ENCODE data around the gene TAF1A. TPM values are rescaled to one million over a fixed set of nuclear protein-coding genes. Genes with fewer than 3 reads are reported as not detected.
A peak's percentile ranks its signal among the peaks of the same experiment; 100 is the strongest.

The TAF1A gene
- total and polyA plus RNA-seq, 10 of the 15 experiments (the other 5 are each of a cell fraction or from before 2014, with no cell fraction given): 7.7 to 17.9 (median 12.0) TPM

- TF ChIP-seq PAX5 (IDR thresholded peaks at IDR 0.05; ENCODE audit: borderline replicate concordance, low read depth, low read length) (peak; percentile 25; the same call in 1 of the 2 replicates), RBBP5 (conservative IDR thresholded peaks at IDR 0.05) (no peak), POLR2AphosphoS5 (IDR thresholded peaks at IDR 0.05; ENCODE audit: low read length) (no peak), RUNX3 (IDR thresholded peaks at IDR 0.05; ENCODE audit: low read length) (peak; percentile 74), MLLT1 (IDR thresholded peaks at IDR 0.05) (no peak), CBX3 (IDR thresholded peaks at IDR 0.05; ENCODE audit: borderline replicate concordance, low read depth) (no peak), MEF2A (IDR thresholded peaks at IDR 0.05; ENCODE audit: insufficient read depth, low read depth, low read length) (peak; percentile 78), POU2F2 (IDR thresholded peaks at IDR 0.05; ENCODE audit: borderline replicate concordance, low read depth, low read length) (no peak), LARP7 (IDR thresholded peaks at IDR 0.05) (no peak)
Observed at GRCh38 chr1:222583079-222583478, 6.7 kb downstream of the TAF1A start (continued).

GRCh38 chr1:222582099-222582774 lies 7.5 kb downstream of the TAF1A start:
- SMC1A ChIA-PET (ENCODE audit: uncharacterized antibody, unreplicated experiment): interaction anchor here (1.1 to 1.4 kb wide), 4 partner anchors 9 to 31 kb away, joined by 3 to 4 read pairs (median 4); no protein-coding TSS in a partner anchor
- POLR2A ChIA-PET: interaction anchor here (0.6 to 1.0 kb wide), 2 partner anchors 12 to 37 kb away, joined by 3 read pairs; no protein-coding TSS in a partner anchor
- DNase-seq (ENCODE audit: low read depth, low spot score): peak; percentile 45
- WGBS (ENCODE audit: insufficient coverage, insufficient replicate concordance, low lambda C conversion rate, missing lambda C conversion rate): 85% methylated on average over 4 of the region's 4 CpGs
- intact Hi-C loops (cut with micrococcal nuclease; ENCODE audit: unreplicated experiment) (loop anchor here (5.0 to 10.0 kb wide), 2 partner anchors 35 to 133 kb away; partner anchors contain the start of genes AIDA, BROX and MIA3), in situ Hi-C loops (cut with MboI) (no loop called here)
- Histone ChIP-seq H3K4me1 (ENCODE audit: control insufficient read depth, insufficient read depth, low read length) (peaks cover 25% of the 10 kb centered on the region), H3K4me3 (no peak overlapping the region), H3K27me3 (replicated peaks in 1 of 2; ENCODE audit: control insufficient read depth in 2 of 2, insufficient read depth in 2 of 2, low read length in 1 of 2) (no peaks in the 10 kb centered on the region), H3K4me2 (ENCODE audit: control insufficient read depth, insufficient read depth) (peak overlapping the region; percentile 71), H3K9ac (ENCODE audit: control insufficient read depth, insufficient read depth, low read length) (no peak overlapping the region), H3K36me3 (ENCODE audit: control insufficient read depth in 2 of 2, insufficient read depth in 2 of 2, low read length in 1 of 2) (peaks cover 0 to 2% of the 10 kb centered on the region in 2 experiments; a peak in 2 of 4 replicates), H3K79me2 (ENCODE audit: control insufficient read depth, insufficient read depth, low read length) (no peaks in the 10 kb centered on the region; the same call in 1 of the 2 replicates), H2AFZ (ENCODE audit: control insufficient read depth, low read depth, low read length) (no peak overlapping the region), H3K27ac (ENCODE audit: control insufficient read depth, insufficient read depth) (peak overlapping the region; percentile 17), H3K9me3 (replicated peaks; ENCODE audit: control insufficient read depth, insufficient read depth, low read length) (no peaks in the 10 kb centered on the region), H4K20me1 (ENCODE audit: control insufficient read depth, insufficient read depth) (no peaks in the 10 kb centered on the region)
- RAD21 ChIA-PET (ENCODE audit: unreplicated experiment): interaction anchor here (2.4 kb wide), 1 partner anchor 7 kb away, joined by 5 read pairs; the partner anchor contains the start of gene TAF1A
- peak; percentile 90 for ATAC-seq
- no TSS peak for BruUV-seq (replicated peaks)
- FAIRE-seq: no peak
- CTCF ChIA-PET: interaction anchor here (1.0 to 3.9 kb wide), 2 partner anchors 53 to 63 kb away, joined by 3 to 16 read pairs; no protein-coding TSS in a partner anchor
- TF ChIP-seq BCL3 (IDR thresholded peaks at IDR 0.05; ENCODE audit: borderline replicate concordance, insufficient read depth, low read depth, low read length, poor library complexity, severe bottlenecking) (no peak), SREBF2 (IDR thresholded peaks at IDR 0.05; ENCODE audit: low read length) (no peak), SMAD1 (IDR thresholded peaks at IDR 0.05; ENCODE audit: low read depth, partially characterized antibody) (no peak), MAX (IDR thresholded peaks at IDR 0.05; ENCODE audit: low read depth, low read length) (no peak), PKNOX1 (IDR thresholded peaks at IDR 0.05) (peak; percentile 27; the same call in 1 of the 2 replicates), NR2C1 (IDR thresholded peaks at IDR 0.05) (no peak), ATF2 (IDR thresholded peaks at IDR 0.05; ENCODE audit: low read length) (peak; percentile 55), IKZF2 (IDR thresholded peaks at IDR 0.05) (peak; percentile 49 to 60)

Data from GM12878 (cell line).